Thoracic aorta (tissue), 2 donors: ENCODE results near the gene ACAA2. TPM values are rescaled to one million over a fixed set of nuclear protein-coding genes. Genes with fewer than 3 reads are reported as not detected.
"Not testable (repeated sequence)": the region's sequence is repeated elsewhere in the genome, so short reads cannot be mapped to it uniquely, and the experiment has no call there.

ENCODE experiments used
- ATAC-seq: fragments of 150-250 bp; one replicate; pipeline ENCODE4 v1.8.0; 2017; ENCODE audit warnings: low read depth; ENCODE audit not compliant: insufficient number of reproducible peaks, low FRiP score
- DNase-seq: peaks from one replicate; pipeline ENCODE4 v3.0.0-alpha.2; 2020; ENCODE audit warnings: low spot score
- H3K27ac ChIP-seq, 2 donors: fragments of 200-600 bp; sonication (generic); 1 replicate in 1 of 2; 2 replicates in 1 of 2; pipeline ENCODE4 v1.5.1; 2016; ENCODE audit warnings: mild to moderate bottlenecking in 2 of 2, moderate library complexity in 2 of 2
- H3K27me3 ChIP-seq: fragments of 200-600 bp; sonication (generic); replicated peaks from 2 replicates; pipeline ENCODE4 v1.6.0; 2016; ENCODE audit warnings: mild to moderate bottlenecking; ENCODE audit not compliant: insufficient read depth
- H3K36me3 ChIP-seq: fragments of 200-600 bp; sonication (generic); one replicate; pipeline ENCODE4 v1.5.1; 2016
- H3K4me1 ChIP-seq, 2 donors: fragments of 200-600 bp; sonication (generic); 1 replicate in 1 of 2; 2 replicates in 1 of 2; pipeline versions ENCODE4 v1.5.1 to v1.6.0; 2016; ENCODE audit warnings: low read depth in 2 of 2, mild to moderate bottlenecking in 1 of 2; ENCODE audit not compliant: control insufficient read depth in 1 of 2
- H3K4me3 ChIP-seq: fragments of 200-600 bp; sonication (generic); 2 replicates; pipeline ENCODE4 v1.5.1; 2016; ENCODE audit warnings: mild to moderate bottlenecking
- H3K9me3 ChIP-seq: fragments of 200-600 bp; sonication (generic); 2 replicates; pipeline ENCODE4 v1.5.1; 2016
- CTCF ChIP-seq: fragments of 200-600 bp; sonication (generic); IDR thresholded peaks from one replicate; pipeline ENCODE4 v1.5.1; 2019; ENCODE audit warnings: antibody characterized with exemption
- total RNA-seq, 2 donors: library from RNA; depleted of rRNA; stranded (reverse); fragments of >200 nt; gene quantifications; one replicate each; pipeline versions ENCODE4 v1.1.0 to v1.2.3, GENCODE V29; 2016

ACAA2 gene
- total RNA-seq, 2 donors from 2014 or later: 20.3 to 26.5 TPM

GRCh38 chr18:49802623-49803022 is 10.7 kb downstream of the ACAA2 start:
- Histone ChIP-seq H3K4me1 (no peaks in the 10 kb centered on the region), H3K27ac (no peak overlapping the region), H3K9me3 (no peaks in the 10 kb centered on the region), H3K4me3 (no peak overlapping the region), H3K27me3 (no peaks in the 10 kb centered on the region), H3K36me3 (no peaks in the 10 kb centered on the region)
- no peak for ATAC-seq
- DNase-seq: no peak
- TF ChIP-seq CTCF: no peak

GRCh38 chr18:49800491-49800890 is 12.8 kb downstream of the ACAA2 start:
- H3K9me3 ChIP-seq, H3K36me3 ChIP-seq, ATAC-seq, DNase-seq, H3K27ac ChIP-seq, H3K4me3 ChIP-seq, H3K4me1 ChIP-seq, H3K27me3 ChIP-seq: not testable (repeated sequence)

GRCh38 chr18:49799806-49800205 is 13.5 kb downstream of the ACAA2 start:
- not testable (repeated sequence) for H3K4me1 ChIP-seq, H3K36me3 ChIP-seq, ATAC-seq, H3K4me3 ChIP-seq, H3K9me3 ChIP-seq, H3K27me3 ChIP-seq, H3K27ac ChIP-seq, DNase-seq

GRCh38 chr18:49798001-49798400 is 15.3 kb downstream of the ACAA2 start:
- ATAC-seq (no peak), DNase-seq (no peak)
- Histone ChIP-seq H3K4me3 (no peak overlapping the region), H3K4me1 (no peaks in the 10 kb centered on the region), H3K27me3 (no peaks in the 10 kb centered on the region), H3K27ac (no peak overlapping the region), H3K36me3 (peaks cover 18% of the 10 kb centered on the region), H3K9me3 (no peaks in the 10 kb centered on the region)
- TF ChIP-seq CTCF: no peak

- ATAC-seq (no peak), DNase-seq (no peak)
- no peaks in the 10 kb centered on the region for H3K4me1 ChIP-seq
- TF ChIP-seq CTCF: no peak
- no peaks in the 10 kb centered on the region for H3K27me3 ChIP-seq
- no peaks in the 10 kb centered on the region for H3K9me3 ChIP-seq
- peaks cover 32% of the 10 kb centered on the region for H3K36me3 ChIP-seq
- no peak overlapping the region for H3K27ac ChIP-seq
- no peak overlapping the region for H3K4me3 ChIP-seq
Observed at GRCh38 chr18:49795612-49796552, 17.5 kb downstream of the ACAA2 start.

GRCh38 chr18:49794743-49795142 is 18.6 kb downstream of the ACAA2 start:
- no peak for ATAC-seq
- TF ChIP-seq CTCF: no peak
- H3K36me3 ChIP-seq: peaks cover 43% of the 10 kb centered on the region

GRCh38 chr18:49789560-49790134 is 23.7 kb downstream of the ACAA2 start:
- H3K27ac ChIP-seq, H3K4me3 ChIP-seq, ATAC-seq, H3K9me3 ChIP-seq, DNase-seq, H3K4me1 ChIP-seq, H3K27me3 ChIP-seq: not testable (repeated sequence)
- H3K36me3 ChIP-seq: peaks cover 61% of the 10 kb centered on the region

More at GRCh38 chr18:49794743-49795142, 18.6 kb downstream of the ACAA2 start:
- Histone ChIP-seq H3K4me3 (no peak overlapping the region), H3K27me3 (no peaks in the 10 kb centered on the region), H3K4me1 (no peaks in the 10 kb centered on the region), H3K9me3 (no peaks in the 10 kb centered on the region), H3K27ac (no peak overlapping the region)
- no peak for DNase-seq
